GM21737 (cell line): ENCODE measurements around the gene EXOSC10.
"Not testable (repeated sequence)": the region's sequence is repeated elsewhere in the genome, so short reads cannot be mapped to it uniquely, and the experiment has no call there.

ENCODE experiments used
- ATAC-seq: cut with Tn5 transposase; IDR thresholded peaks from one replicate; pipeline ENCODE4 v1.9.1; 2021; ENCODE audit warnings: mild to moderate bottlenecking, moderate library complexity; ENCODE audit not compliant: unreplicated experiment

Gene EXOSC10

GRCh38 chr1:11044849-11045427 lies 54.7 kb downstream of the EXOSC10 start:
- ATAC-seq: no peak

- ATAC-seq: no peak
Measured at GRCh38 chr1:11044086-11044848, 55.4 kb downstream of the EXOSC10 start.

- ATAC-seq: no peak
Measured at GRCh38 chr1:11042995-11043874, 56.4 kb downstream of the EXOSC10 start.

- no peak for ATAC-seq
Measured at GRCh38 chr1:11042065-11042464, 57.6 kb downstream of the EXOSC10 start.

GRCh38 chr1:11041048-11041447 lies 58.6 kb downstream of the EXOSC10 start:
- no peak for ATAC-seq

- ATAC-seq: not testable (repeated sequence)
Measured at GRCh38 chr1:11040105-11040429, 59.6 kb downstream of the EXOSC10 start.

- no peak for ATAC-seq
Measured at GRCh38 chr1:11039351-11040104, 60.1 kb downstream of the EXOSC10 start.

- ATAC-seq: no peak
Measured at GRCh38 chr1:11037740-11038182, 61.9 kb downstream of the EXOSC10 start.

- ATAC-seq: not testable (repeated sequence)
Measured at GRCh38 chr1:11037019-11037739, 62.5 kb downstream of the EXOSC10 start.

- ATAC-seq: no peak
Measured at GRCh38 chr1:11031624-11032262, 67.9 kb downstream of the EXOSC10 start.

- ATAC-seq: no peak
Measured at GRCh38 chr1:11030865-11031264, 68.8 kb downstream of the EXOSC10 start.

- ATAC-seq: no peak
Measured at GRCh38 chr1:11028018-11028417, 71.7 kb downstream of the EXOSC10 start.

GRCh38 chr1:11027316-11027715 lies 72.4 kb downstream of the EXOSC10 start:
- no peak for ATAC-seq

GRCh38 chr1:11026903-11027302 lies 72.8 kb downstream of the EXOSC10 start:
- no peak for ATAC-seq

GRCh38 chr1:11026052-11026451 lies 73.6 kb downstream of the EXOSC10 start:
- no peak for ATAC-seq

GRCh38 chr1:11025618-11026017 lies 74.1 kb downstream of the EXOSC10 start:
- no peak for ATAC-seq

GRCh38 chr1:11024874-11025203 lies 74.8 kb downstream of the EXOSC10 start:
- ATAC-seq: no peak

GRCh38 chr1:11024154-11024873 lies 75.4 kb downstream of the EXOSC10 start:
- no peak for ATAC-seq

GRCh38 chr1:11023201-11023600 lies 76.5 kb downstream of the EXOSC10 start:
- no peak for ATAC-seq
